Testis (tissue), 2 donors: ENCODE data around the gene LHFPL3.

Experiments
- CTCF ChIP-seq, 3 experiments: fragments of 450-650 bp in 2 of 3; fragments of 200-600 bp in 1 of 3; sonication (generic) in 1 of 3; IDR thresholded peaks; one replicate each; pipeline ENCODE4 v1.5.1; 2016 to 2019; ENCODE audit warnings: antibody characterized with exemption in 3 of 3, mild to moderate bottlenecking in 2 of 3, moderate library complexity in 1 of 3
- POLR2A ChIP-seq: fragments of 450-650 bp; IDR thresholded peaks from one replicate; pipeline ENCODE4 v1.6.1; 2017; ENCODE audit warnings: antibody characterized with exemption, mild to moderate bottlenecking, moderate library complexity

- TF ChIP-seq CTCF (IDR thresholded peaks at IDR 0.05) (no peak), POLR2A (no peak)
Observed at GRCh38 chr7:104908636-104909035, 580.2 kb downstream of the LHFPL3 start.
